Measurements from ENCODE around the gene MRPL4.

MRPL4 gene

DNA sequence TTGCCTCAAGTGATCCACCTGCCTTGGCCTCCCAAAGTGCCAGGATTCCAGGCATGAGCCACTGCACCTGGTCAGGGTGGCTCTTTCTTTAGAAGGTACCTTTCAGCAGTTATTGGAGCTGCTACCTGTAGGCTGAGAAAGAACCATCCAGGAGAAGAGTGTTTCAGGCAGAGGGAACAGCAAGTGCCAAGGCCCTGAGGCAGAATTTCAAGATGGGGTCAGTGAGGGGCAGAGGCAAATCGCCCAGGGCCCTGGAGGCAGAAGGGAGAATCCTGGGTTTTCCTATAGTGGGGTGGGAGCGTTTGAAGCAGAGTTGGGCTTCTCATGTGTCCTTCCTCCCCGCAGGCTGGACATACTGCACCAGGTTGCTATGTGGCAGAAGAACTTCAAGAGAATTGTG is 2.2 kb downstream of the MRPL4 start:
- H3K4me3 ChIP-seq (ENCODE audit: low read length), result no peak overlapping the region
- TF ChIP-seq, protein P1, sequence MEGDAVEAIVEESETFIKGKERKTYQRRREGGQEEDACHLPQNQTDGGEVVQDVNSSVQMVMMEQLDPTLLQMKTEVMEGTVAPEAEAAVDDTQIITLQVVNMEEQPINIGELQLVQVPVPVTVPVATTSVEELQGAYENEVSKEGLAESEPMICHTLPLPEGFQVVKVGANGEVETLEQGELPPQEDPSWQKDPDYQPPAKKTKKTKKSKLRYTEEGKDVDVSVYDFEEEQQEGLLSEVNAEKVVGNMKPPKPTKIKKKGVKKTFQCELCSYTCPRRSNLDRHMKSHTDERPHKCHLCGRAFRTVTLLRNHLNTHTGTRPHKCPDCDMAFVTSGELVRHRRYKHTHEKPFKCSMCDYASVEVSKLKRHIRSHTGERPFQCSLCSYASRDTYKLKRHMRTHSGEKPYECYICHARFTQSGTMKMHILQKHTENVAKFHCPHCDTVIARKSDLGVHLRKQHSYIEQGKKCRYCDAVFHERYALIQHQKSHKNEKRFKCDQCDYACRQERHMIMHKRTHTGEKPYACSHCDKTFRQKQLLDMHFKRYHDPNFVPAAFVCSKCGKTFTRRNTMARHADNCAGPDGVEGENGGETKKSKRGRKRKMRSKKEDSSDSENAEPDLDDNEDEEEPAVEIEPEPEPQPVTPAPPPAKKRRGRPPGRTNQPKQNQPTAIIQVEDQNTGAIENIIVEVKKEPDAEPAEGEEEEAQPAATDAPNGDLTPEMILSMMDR (conservative IDR thresholded peaks at IDR 0.05; ENCODE audit: low read depth, low read length), result no peak
- DNase-seq (ENCODE audit: low read depth), result no peak

DNA sequence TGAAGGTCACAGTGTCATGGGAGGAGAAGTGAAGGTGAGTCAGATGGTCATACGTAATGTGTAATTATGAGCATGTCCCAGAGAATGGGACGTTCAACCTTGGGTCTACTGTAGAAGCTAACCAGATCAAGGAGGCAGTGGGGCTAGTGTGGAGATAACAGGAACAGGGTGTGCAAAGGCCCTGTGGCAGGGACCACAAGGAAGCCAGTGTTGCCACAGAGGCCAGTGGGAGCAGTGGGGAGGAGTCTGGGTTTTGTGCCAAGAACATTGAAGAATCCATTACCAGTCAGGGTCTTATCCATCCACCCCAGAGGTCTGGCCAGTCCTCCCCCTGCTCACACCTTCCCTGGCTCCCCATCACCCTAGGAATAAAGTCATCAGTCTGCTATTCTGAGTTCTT is 3.3 kb downstream of the MRPL4 start:
- no peak overlapping the region for H3K4me3 ChIP-seq (ENCODE audit: low read length)
- TF ChIP-seq, protein P1 (conservative IDR thresholded peaks at IDR 0.05; ENCODE audit: low read depth, low read length), result no peak
- no peak for DNase-seq (ENCODE audit: low read depth)

DNA sequence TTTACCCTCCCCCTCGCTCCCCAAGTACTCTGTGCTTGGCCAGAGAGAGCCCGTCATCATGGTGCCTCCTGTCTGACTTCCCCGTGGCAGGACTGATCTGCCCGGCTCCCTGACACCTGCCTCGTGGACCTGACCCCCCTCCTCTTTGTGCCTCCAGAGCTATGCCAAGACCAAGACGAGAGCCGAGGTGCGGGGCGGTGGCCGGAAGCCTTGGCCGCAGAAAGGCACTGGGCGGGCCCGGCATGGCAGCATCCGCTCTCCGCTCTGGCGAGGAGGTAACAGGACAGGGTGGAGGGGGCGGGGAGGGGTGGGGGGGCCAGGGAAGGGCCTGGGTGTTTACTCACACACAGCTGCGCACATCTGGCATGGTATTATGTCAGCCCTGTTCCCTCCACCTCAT is 4.5 kb downstream of the MRPL4 start:
- DNase-seq (ENCODE audit: low read depth), result no peak
- TF ChIP-seq, protein P1 (conservative IDR thresholded peaks at IDR 0.05; ENCODE audit: low read depth, low read length), result no peak
- no peak overlapping the region for H3K4me3 ChIP-seq (ENCODE audit: low read length)

DNA sequence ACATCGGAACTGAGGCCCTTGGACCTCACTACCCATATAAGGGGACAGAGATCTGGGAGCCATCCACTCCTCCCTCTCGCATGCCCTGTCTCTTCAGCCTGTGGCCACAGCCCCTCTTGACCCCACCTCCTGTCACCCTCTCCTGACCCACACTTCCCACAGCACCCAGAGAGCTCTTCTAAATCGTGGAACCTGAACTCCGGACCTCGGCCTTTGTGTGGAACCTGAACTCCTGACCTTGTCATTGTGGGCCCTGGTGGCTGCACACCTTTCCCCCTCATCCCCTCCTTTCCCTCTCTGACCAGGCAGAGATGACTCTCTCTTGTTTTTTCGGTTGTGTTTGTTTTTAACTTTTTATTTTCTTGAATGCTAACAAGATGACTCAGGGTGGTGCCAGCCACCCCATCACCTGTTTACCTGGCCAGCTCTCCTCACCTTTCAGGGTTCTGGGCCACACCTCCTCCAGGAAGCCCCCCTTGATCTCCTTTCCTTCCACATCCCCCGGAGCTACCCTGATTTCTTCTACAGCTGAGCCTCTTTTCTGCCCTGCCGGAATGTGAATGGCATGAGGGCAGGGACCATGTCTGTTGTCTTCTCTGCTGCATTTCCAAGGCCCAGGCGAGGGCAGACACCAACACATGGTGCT is 5.1 kb downstream of the MRPL4 start:
- TF ChIP-seq, protein P1 (conservative IDR thresholded peaks at IDR 0.05; ENCODE audit: low read depth, low read length), result no peak
- DNase-seq (ENCODE audit: low read depth), result no peak
- H3K4me3 ChIP-seq (ENCODE audit: low read length), result no peak overlapping the region

DNA sequence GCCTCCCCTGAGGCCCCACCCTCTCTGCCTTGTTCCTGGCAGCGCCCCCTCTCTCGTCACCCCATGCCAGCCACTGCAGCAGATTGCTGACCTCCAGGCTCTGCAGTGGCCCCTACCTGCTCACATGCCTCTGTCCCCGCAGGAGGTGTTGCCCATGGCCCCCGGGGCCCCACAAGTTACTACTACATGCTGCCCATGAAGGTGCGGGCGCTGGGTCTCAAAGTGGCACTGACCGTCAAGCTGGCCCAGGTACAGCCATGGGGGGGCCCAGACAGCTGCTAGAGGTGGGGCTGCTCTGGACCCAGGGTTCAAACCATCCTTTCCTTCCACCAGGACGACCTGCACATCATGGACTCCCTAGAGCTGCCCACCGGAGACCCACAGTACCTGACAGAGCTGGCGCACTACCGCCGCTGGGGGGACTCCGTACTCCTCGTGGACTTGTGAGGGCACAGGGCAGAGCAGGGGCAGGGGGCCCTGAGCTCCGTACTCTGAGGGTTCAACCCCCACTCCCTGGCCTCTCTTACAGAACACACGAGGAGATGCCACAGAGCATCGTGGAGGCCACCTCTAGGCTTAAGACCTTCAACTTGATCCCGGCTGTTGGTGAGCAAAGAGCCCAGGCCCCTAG is 6.2 kb downstream of the MRPL4 start:
- no peak for DNase-seq (ENCODE audit: low read depth)
- TF ChIP-seq, protein P1 (conservative IDR thresholded peaks at IDR 0.05; ENCODE audit: low read depth, low read length), result no peak
- H3K4me3 ChIP-seq (ENCODE audit: low read length), result no peak overlapping the region

DNA sequence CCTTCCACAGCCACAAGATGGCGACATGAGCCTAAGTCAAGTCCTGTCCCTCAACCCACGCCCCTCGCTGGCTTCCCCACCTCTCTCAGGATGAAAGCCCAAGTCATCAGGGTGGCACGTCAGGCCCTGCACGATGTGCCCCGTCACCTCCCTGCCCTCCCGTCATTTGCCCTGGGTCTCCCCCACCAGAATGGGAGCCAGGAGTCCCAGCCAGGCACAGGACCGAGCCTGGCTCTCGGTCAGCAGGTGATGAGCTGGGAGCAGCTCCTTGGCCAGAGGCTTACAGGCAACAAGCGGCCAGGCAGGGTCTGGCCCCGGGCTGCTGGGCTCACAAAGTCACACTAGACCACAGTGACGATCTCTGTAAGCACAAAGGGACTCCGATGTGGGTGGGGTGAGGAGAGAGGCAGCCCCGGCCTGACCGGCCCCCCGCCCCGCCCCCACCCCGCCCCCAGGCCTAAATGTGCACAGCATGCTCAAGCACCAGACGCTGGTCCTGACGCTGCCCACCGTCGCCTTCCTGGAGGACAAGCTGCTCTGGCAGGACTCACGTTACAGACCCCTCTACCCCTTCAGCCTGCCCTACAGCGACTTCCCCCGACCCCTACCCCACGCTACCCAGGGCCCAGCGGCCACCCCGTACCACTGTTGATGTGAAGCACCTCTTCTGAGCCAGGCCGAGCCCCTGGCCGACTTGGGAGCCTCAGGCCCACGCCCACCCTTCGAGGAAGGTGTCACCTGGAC is 7.3 kb downstream of the MRPL4 start:
- peak; percentile 40 for DNase-seq (ENCODE audit: low read depth)
- H3K4me3 ChIP-seq (ENCODE audit: low read length), result no peak overlapping the region
- TF ChIP-seq, protein P1 (conservative IDR thresholded peaks at IDR 0.05; ENCODE audit: low read depth, low read length), result peak; percentile 77

Measured in retinal pigment epithelial cell (primary cell).